HCT116 (cell line): Measurements from ENCODE around the gene ORMDL3. TPM values are rescaled to one million over a fixed set of nuclear protein-coding genes. Genes with fewer than 3 reads are reported as not detected.

ENCODE experiments used
- ATAC-seq: fragments of 200-7000 bp; cut with Tn5 transposase; 2 replicates; pipeline ENCODE4 v1.9.1; 2020; ENCODE audit warnings: mild to moderate bottlenecking, moderate library complexity
- BruUV-seq: library from RNA; stranded (reverse); fragments of 400-500 nt; replicated peaks from 2 replicates; lab custom pipeline; 2021; lab: Mats Ljungman, UMichigan
- CTCF ChIA-PET: fragments of 300-600 bp; sonication (Branson Sonifier 250); formaldehyde crosslinking; loops from one replicate; lab custom pipeline; 2021; ENCODE audit warnings: antibody characterized with exemption; lab: Charles Lee
- POLR2A ChIA-PET: fragments of 300-600, 350-600 bp; sonication (Branson Sonifier 250); formaldehyde crosslinking; loops from one replicate; lab custom pipeline; 2021; ENCODE audit warnings: antibody characterized with exemption; lab: Charles Lee
- RAD21 ChIA-PET, 2 experiments: fragments of 300-600 bp; sonication (Branson Sonifier 250); formaldehyde crosslinking; loops; one replicate each; lab custom pipeline; 2023; ENCODE audit warnings: low total read pairs in 2 of 2; ENCODE audit not compliant: uncharacterized antibody in 2 of 2, unreplicated experiment in 2 of 2, low non-redundant PET in 1 of 2; lab: Charles Lee
- DNase-seq: peaks from one replicate; pipeline ENCODE4 v3.0.0-alpha.2; 2010; ENCODE audit warnings: low read depth, low spot score
- H2AFZ ChIP-seq: fragments of 200-600 bp; shearing (Covaris generic), sonication (generic); 2 replicates; pipeline ENCODE4 v1.6.1; 2017; ENCODE audit warnings: low read depth, mixed run types, mixed read lengths, antibody characterized with exemption, low read length; ENCODE audit not compliant: poor library complexity, severe bottlenecking
- H3K27ac ChIP-seq: 2 replicates; pipeline ENCODE4 v1.5.1; 2012; ENCODE audit warnings: low read depth, low read length
- H3K27me3 ChIP-seq: fragments of 200-600 bp; sonication (generic); 2 replicates; pipeline ENCODE4 v1.6.1; 2016; ENCODE audit warnings: mixed run types, low read length, mixed read lengths; ENCODE audit not compliant: insufficient read depth
- H3K36me3 ChIP-seq, 2 experiments: fragments of 200-500 bp in 1 of 2; fragments of 200-600 bp in 1 of 2; sonication (Bioruptor generic) in 1 of 2; sonication (generic) in 1 of 2; 2 replicates each; pipeline versions ENCODE4 v1.5.1 to v1.6.1; 2014 to 2016; ENCODE audit warnings: low read length in 2 of 2, inconsistent platforms in 1 of 2, mixed read lengths in 1 of 2, mixed run types in 1 of 2; ENCODE audit not compliant: insufficient read depth in 2 of 2, control insufficient read depth in 1 of 2
- H3K4me1 ChIP-seq, 2 experiments: fragments of 200-600 bp in 1 of 2; sonication (generic) in 1 of 2; 2 replicates each; pipeline versions ENCODE4 v1.5.1 to v1.6.1; 2012 to 2017; ENCODE audit warnings: low read length in 2 of 2, inconsistent platforms in 1 of 2, mild to moderate bottlenecking in 1 of 2, mixed read lengths in 1 of 2, mixed run types in 1 of 2, moderate library complexity in 1 of 2; ENCODE audit not compliant: insufficient read depth in 2 of 2, control insufficient read depth in 1 of 2
- H3K4me2 ChIP-seq: fragments of 200-600 bp; sonication (generic); 2 replicates; pipeline ENCODE4 v1.6.1; 2017; ENCODE audit warnings: mixed run types, low read length, mixed read lengths
- H3K4me3 ChIP-seq, 2 experiments: fragments of 200-600 bp in 1 of 2; sonication (generic) in 1 of 2; replicated peaks in 1 of 2; 2 replicates each; pipeline ENCODE4 v1.5.1; 2011 to 2016; ENCODE audit warnings: low read length in 2 of 2, control low read depth in 1 of 2, low read depth in 1 of 2, mild to moderate bottlenecking in 1 of 2, mixed read lengths in 1 of 2, mixed run types in 1 of 2
- H3K79me2 ChIP-seq: fragments of 200-600 bp; sonication (generic); 2 replicates; pipeline ENCODE4 v1.6.1; 2017; ENCODE audit warnings: mild to moderate bottlenecking, mixed run types, low read length, moderate library complexity, mixed read lengths; ENCODE audit not compliant: insufficient read depth
- H3K9ac ChIP-seq: fragments of 200-600 bp; sonication (generic); 2 replicates; pipeline ENCODE4 v1.6.1; 2016; ENCODE audit warnings: low read length, mixed read lengths
- H3K9me2 ChIP-seq: fragments of 200-600 bp; sonication (generic), shearing (Covaris generic); 2 replicates; pipeline ENCODE4 v1.6.1; 2017; ENCODE audit warnings: mixed run types, mild to moderate bottlenecking, moderate library complexity; ENCODE audit not compliant: insufficient read depth
- H3K9me3 ChIP-seq, 2 experiments: fragments of 200-500 bp in 1 of 2; fragments of 200-600 bp in 1 of 2; sonication (Bioruptor generic) in 1 of 2; sonication (generic) in 1 of 2; 2 replicates each; pipeline ENCODE4 v1.6.1; 2014 to 2017; ENCODE audit warnings: low read length in 2 of 2, mixed read lengths in 2 of 2, inconsistent platforms in 1 of 2, low read depth in 1 of 2, mild to moderate bottlenecking in 1 of 2, mixed run types in 1 of 2, moderate library complexity in 1 of 2; ENCODE audit not compliant: control insufficient read depth in 1 of 2, insufficient read depth in 1 of 2
- H4K20me1 ChIP-seq: fragments of 200-600 bp; sonication (generic), shearing (Covaris generic); 2 replicates; pipeline ENCODE4 v1.6.1; 2017; ENCODE audit warnings: mixed run types, mild to moderate bottlenecking, moderate library complexity; ENCODE audit not compliant: insufficient read depth
- CBX3 ChIP-seq: IDR thresholded peaks from 2 replicates; pipeline ENCODE4 v1.6.1; 2012; ENCODE audit warnings: low read depth
- CEBPB ChIP-seq: IDR thresholded peaks from 2 replicates; pipeline ENCODE4 v1.6.1; 2012; ENCODE audit warnings: low read depth
- EGR1 ChIP-seq: IDR thresholded peaks from 2 replicates; pipeline ENCODE4 v1.6.1; 2012; ENCODE audit warnings: low read depth
- ELF1 ChIP-seq: IDR thresholded peaks from 2 replicates; pipeline ENCODE4 v1.6.1; 2012; ENCODE audit warnings: low read depth, borderline replicate concordance
- EZH2 ChIP-seq: fragments of 200-600 bp; sonication (generic); IDR thresholded peaks from 2 replicates; pipeline ENCODE4 v1.6.1; 2017; ENCODE audit warnings: antibody characterized with exemption, mixed run types
- FOSL1 ChIP-seq: IDR thresholded peaks from 2 replicates; pipeline ENCODE4 v1.6.1; 2012; ENCODE audit warnings: low read depth
- JUND ChIP-seq: IDR thresholded peaks from 2 replicates; pipeline ENCODE4 v1.6.1; 2012
- RAD21 ChIP-seq: IDR thresholded peaks from 2 replicates; pipeline ENCODE4 v1.6.1; 2012; ENCODE audit warnings: low read depth, mild to moderate bottlenecking
- SIN3A ChIP-seq: IDR thresholded peaks from 2 replicates; pipeline ENCODE4 v1.6.1; 2012; ENCODE audit warnings: low read depth
- YY1 ChIP-seq: IDR thresholded peaks from 2 replicates; pipeline ENCODE4 v1.6.1; 2011; ENCODE audit warnings: low read length, low read depth, moderate library complexity, mild to moderate bottlenecking; ENCODE audit not compliant: insufficient replicate concordance; ENCODE audit errors: extremely low read depth
- intact Hi-C: fragments of 100-400 bp; cut with micrococcal nuclease; formaldehyde crosslinking; loops from 2 replicates; pipeline ENCODE4 v1.10.0; 2022
- total RNA-seq: library from RNA; stranded (reverse); gene quantifications from one replicate; pipeline ENCODE4 v1.2.1, GENCODE V29; 2021; ENCODE audit not compliant: unreplicated experiment
- TF ChIP-seq, protein P1 (sequence below): IDR thresholded peaks from 2 replicates; pipeline ENCODE4 v1.6.1; 2012; ENCODE audit warnings: low read depth
- TF ChIP-seq, protein P2 (sequence below): IDR thresholded peaks from 2 replicates; pipeline ENCODE4 v1.6.1; 2012

ORMDL3 gene
- total RNA-seq, 1 experiment from 2014 or later: 46.9 TPM

DNA sequence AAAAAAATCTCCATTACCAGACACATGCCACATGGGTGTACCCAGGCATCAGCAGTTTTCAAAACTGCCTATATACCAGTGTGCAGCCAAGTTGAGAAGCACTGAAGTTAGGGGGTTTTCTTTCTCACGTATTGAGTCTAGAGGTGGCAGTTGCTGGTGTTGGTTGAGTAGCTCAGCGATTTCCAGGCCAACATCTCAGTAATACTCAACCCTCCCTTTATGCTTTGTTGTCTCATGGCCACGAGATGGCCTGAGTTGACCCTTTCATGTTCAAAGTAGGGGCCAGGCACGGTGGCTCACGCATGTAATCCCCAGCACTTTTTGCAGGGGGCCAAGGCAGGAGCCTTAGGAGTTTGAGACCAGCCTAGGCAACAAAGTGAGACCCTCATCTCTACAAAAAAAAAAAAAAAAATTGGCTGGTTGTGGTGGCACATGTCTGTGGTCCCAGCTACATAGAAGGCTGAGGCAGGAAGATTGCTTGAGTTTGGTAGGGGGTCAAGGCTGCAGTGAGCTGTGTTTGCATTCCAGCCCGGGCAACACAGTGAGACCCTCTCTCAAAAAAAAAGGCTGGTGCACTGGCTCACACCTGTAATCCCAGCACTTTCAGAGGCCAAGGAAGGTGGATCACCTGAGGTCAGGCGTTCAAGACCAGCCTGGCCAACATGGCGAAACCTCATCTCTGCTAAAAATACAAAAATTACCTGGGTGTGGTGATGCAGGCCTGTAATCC, 10.9 kb upstream of the ORMDL3 start (continued):
- no peak for TF ChIP-seq RAD21
- no peak for TF ChIP-seq SIN3A
- TF ChIP-seq ELF1: no peak
- no peak for TF ChIP-seq EGR1

DNA sequence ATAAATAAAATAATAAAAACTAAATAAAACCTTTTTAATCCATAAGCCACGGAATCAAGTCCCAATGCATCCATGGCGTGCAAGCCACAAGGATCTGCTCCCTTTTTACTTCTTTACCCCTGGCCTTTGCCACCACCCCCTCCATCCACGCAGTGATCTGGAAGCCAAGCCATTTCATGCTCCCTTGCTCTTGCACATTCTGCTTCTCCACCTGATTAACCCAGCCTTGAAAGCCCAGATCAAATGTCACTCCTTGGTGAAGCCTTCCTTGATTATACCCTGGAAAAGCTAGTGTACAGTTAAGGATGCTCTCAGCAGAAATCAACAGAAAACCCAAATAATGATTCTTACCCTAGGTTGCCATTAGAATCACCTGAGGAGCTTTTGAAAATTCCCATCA, 10.0 kb upstream of the ORMDL3 start:
- no peak for DNase-seq
- H3K9ac ChIP-seq: no peak overlapping the region
- no peak overlapping the region for H3K4me3 ChIP-seq
- TF ChIP-seq CBX3 (no peak), FOSL1 (no peak), CEBPB (no peak), JUND (no peak), YY1 (no peak), EZH2 (no peak)
- TF ChIP-seq, protein P1, sequence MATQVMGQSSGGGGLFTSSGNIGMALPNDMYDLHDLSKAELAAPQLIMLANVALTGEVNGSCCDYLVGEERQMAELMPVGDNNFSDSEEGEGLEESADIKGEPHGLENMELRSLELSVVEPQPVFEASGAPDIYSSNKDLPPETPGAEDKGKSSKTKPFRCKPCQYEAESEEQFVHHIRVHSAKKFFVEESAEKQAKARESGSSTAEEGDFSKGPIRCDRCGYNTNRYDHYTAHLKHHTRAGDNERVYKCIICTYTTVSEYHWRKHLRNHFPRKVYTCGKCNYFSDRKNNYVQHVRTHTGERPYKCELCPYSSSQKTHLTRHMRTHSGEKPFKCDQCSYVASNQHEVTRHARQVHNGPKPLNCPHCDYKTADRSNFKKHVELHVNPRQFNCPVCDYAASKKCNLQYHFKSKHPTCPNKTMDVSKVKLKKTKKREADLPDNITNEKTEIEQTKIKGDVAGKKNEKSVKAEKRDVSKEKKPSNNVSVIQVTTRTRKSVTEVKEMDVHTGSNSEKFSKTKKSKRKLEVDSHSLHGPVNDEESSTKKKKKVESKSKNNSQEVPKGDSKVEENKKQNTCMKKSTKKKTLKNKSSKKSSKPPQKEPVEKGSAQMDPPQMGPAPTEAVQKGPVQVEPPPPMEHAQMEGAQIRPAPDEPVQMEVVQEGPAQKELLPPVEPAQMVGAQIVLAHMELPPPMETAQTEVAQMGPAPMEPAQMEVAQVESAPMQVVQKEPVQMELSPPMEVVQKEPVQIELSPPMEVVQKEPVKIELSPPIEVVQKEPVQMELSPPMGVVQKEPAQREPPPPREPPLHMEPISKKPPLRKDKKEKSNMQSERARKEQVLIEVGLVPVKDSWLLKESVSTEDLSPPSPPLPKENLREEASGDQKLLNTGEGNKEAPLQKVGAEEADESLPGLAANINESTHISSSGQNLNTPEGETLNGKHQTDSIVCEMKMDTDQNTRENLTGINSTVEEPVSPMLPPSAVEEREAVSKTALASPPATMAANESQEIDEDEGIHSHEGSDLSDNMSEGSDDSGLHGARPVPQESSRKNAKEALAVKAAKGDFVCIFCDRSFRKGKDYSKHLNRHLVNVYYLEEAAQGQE: no peak
- TF ChIP-seq, protein P2, sequence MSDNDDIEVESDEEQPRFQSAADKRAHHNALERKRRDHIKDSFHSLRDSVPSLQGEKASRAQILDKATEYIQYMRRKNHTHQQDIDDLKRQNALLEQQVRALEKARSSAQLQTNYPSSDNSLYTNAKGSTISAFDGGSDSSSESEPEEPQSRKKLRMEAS: no peak
- TF ChIP-seq, all 23 proteins: peak for 0
- POLR2A ChIA-PET: no interaction called here
- Histone ChIP-seq H3K4me1 (peaks cover 11 to 16% of the 10 kb centered on the region in 2 experiments), H3K36me3 (no peaks in the 10 kb centered on the region), H3K27ac (no peak overlapping the region), H3K9me2 (no peaks in the 10 kb centered on the region), H4K20me1 (no peaks in the 10 kb centered on the region), H3K27me3 (no peaks in the 10 kb centered on the region), H3K79me2 (no peaks in the 10 kb centered on the region), H2AFZ (no peak overlapping the region), H3K4me2 (no peak overlapping the region), H3K9me3 (no peaks in the 10 kb centered on the region)
- no TSS peak for BruUV-seq
- RAD21 ChIA-PET: no interaction called here
- CTCF ChIA-PET: no interaction called here
- ATAC-seq: no peak
- intact Hi-C loops: no loop called here
